Astrocyte of the cerebellum (primary cell): ENCODE results near the gene JTB.

Experiments used
- DNase-seq: peaks from one replicate; pipeline ENCODE4 v3.0.0-alpha.2; 2011; ENCODE audit warnings: low read depth
- H3K4me3 ChIP-seq: 2 replicates; pipeline ENCODE4 v1.5.1; 2011; ENCODE audit warnings: mild to moderate bottlenecking, low read depth, low read length, moderate library complexity
- CTCF ChIP-seq: IDR thresholded peaks from 2 replicates; pipeline ENCODE4 v1.5.1; 2012; ENCODE audit warnings: low read length, low read depth, moderate library complexity, mild to moderate bottlenecking; ENCODE audit errors: missing control alignments
- in situ Hi-C: cut with HindIII; loops from 2 replicates; pipeline ENCODE4 v1.10.0; 2017; ENCODE audit warnings: low sequenced_read_pairs

Gene JTB

GRCh38 chr1:153957744-153958110 is 19.7 kb downstream of the JTB start:
- in situ Hi-C loops = no loop called here
- no peak for DNase-seq
- H3K4me3 ChIP-seq = peak overlapping the region; percentile 94
- no peak for TF ChIP-seq CTCF

DNA sequence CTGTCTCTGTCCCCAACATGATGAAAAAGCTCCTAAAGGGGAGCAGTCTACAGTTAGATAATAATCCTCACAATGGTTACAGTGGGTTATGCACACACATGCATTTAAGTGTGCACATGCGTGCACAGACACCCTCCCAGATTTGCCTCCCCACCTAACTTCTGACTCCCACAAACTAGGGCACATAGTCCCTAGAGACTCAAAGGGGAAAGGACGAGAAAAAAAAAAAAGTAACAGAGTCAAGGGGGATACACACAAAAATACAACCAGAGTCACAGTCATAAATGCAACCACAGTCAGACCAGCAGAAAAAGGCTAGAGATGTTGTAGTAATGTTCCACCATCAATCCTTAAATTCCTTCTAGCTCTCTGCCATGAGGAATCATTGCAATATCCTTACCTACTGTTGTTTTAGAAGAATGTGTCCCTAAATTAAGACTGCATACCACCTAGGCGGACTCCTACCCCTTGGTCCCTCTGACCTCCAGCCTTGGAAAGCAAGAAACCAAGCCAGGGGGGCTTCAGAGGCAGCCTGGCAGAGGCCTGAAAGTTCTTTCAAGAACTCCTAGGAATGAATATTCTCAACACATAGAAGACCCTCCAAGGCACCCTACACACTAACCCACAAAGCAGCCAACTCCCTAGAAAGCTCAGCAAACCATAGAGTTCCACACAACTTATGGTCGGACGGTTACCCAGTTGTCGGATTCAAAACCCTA is 20.3 kb downstream of the JTB start:
- peak overlapping the region; percentile 94 for H3K4me3 ChIP-seq
- in situ Hi-C loops = no loop called here
- no peak for DNase-seq
- no peak for TF ChIP-seq CTCF

GRCh38 chr1:153954826-153955225 is 22.6 kb downstream of the JTB start:
- in situ Hi-C loops = no loop called here
- TF ChIP-seq CTCF = no peak
- H3K4me3 ChIP-seq = no peak overlapping the region
- DNase-seq = no peak

- no peak for TF ChIP-seq CTCF
These were observed 23.6 kb downstream of the JTB start for GRCh38 chr1:153953859-153954365.

DNA sequence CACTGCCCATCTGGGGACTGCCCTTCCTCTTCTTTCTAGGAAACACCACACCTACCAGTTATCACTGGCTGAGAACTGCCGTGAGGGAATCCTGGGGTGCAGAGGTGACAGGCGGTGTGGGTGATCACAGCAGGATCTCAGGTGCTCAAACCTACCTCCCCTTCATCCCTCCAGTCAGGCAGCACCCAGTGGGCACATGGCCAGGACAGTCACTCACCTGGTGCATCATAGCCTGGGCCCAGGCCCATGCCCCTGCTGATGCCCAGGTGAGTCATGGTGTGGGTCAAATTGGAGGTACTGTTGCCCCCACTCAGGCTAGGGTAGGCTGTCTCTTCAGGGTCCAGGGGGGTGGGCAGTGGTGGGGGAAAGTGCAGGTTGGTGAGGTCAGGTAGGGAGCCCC is 25.7 kb downstream of the JTB start:
- DNase-seq = no peak
- in situ Hi-C loops = no loop called here
- H3K4me3 ChIP-seq = no peak overlapping the region
- TF ChIP-seq CTCF = no peak

More at GRCh38 chr1:153953859-153954365, 23.6 kb downstream of the JTB start:
- H3K4me3 ChIP-seq = no peak overlapping the region
- in situ Hi-C loops = no loop called here
- no peak for DNase-seq

GRCh38 chr1:153951183-153951582 is 26.3 kb downstream of the JTB start:
- DNase-seq = no peak
- in situ Hi-C loops = no loop called here
- H3K4me3 ChIP-seq = no peak overlapping the region
- no peak for TF ChIP-seq CTCF
